NT2/D1 (cell line): Measurements from ENCODE around the gene TMEM63C.

Experiments
- SUZ12 ChIP-seq: IDR thresholded peaks from 2 replicates; pipeline ENCODE4 v1.6.1; 2011; ENCODE audit not compliant: insufficient read length, insufficient read depth; ENCODE audit errors: extremely low read depth
- ZNF274 ChIP-seq: IDR thresholded peaks from 2 replicates; pipeline ENCODE4 v1.6.1; 2011; ENCODE audit warnings: mild to moderate bottlenecking, low read depth, low read length

DNA sequence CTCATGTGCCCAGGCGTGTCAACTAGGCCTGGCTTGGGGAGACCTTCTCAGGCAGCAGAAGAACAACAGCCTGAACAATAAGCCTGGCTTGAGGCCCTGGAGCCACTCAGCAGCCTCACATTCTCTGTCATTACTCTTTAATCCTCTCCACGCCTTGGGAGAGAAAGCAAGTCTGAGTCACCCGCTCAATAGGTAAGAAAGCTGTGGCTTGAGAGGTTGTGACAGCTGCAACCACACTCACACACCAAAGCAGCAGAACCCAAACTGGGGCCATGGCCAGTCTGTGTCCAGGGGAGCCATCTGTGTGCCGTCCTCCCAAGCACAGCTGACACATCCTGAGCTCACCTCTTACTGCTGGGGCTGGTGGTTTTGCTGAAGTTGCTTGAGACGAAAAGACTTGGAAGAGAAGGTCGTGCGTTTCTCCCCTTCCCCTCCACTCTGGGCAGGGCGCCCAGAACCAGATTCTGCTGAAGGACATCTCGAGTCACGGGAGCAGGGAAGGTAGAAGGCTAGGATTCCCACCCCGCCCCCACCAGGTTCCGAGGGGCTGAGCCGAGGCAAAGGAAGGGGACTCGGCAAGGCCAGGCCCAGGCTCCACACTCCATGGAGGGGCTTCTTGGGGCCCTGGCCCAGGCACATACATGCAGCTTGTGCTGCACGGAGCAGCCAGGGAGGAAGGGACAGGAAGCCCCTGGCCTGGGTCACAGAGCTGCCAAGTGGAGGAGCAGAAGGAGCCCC, 5.5 kb downstream of the TMEM63C start:
- TF ChIP-seq SUZ12 (no peak), ZNF274 (no peak)
